OCI-LY1 (cell line): ENCODE data around the gene CYP4A22.
"Not testable (repeated sequence)": the region's sequence is repeated elsewhere in the genome, so short reads cannot be mapped to it uniquely, and the experiment has no call there.

ENCODE experiments used
- EZH2 ChIP-seq: fragments of 200-600 bp; sonication (generic), shearing (Covaris generic); IDR thresholded peaks from 2 replicates; pipeline ENCODE4 v1.8.0; 2017; ENCODE audit warnings: borderline replicate concordance, mixed run types, mild to moderate bottlenecking, antibody characterized with exemption, low read length, moderate library complexity, mixed read lengths
- TF ChIP-seq, protein P1 (sequence below): fragments of 200-600 bp; sonication (generic), shearing (Covaris generic); IDR thresholded peaks from 2 replicates; pipeline ENCODE4 v1.5.1; 2017; ENCODE audit warnings: mild to moderate bottlenecking, antibody characterized with exemption, low read length, moderate library complexity, mixed read lengths

DNA sequence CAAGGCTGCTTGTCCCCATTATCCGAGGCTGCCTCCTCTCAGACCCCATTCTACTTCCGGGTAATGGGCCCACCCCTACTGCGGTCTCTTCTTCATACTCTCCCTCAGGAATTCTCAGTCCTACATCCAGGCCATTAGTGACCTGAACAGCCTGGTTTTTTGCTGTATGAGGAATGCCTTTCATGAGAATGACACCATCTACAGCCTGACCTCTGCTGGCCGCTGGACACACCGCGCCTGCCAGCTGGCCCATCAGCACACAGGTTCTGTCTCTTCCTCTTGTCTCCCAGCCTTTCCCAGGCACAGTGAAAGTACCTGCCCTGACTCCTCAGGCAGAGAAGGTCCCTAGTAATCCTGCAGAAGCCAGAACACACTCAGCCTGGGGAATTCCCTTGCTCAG is 6.4 kb downstream of the CYP4A22 start:
- TF ChIP-seq, protein P1, sequence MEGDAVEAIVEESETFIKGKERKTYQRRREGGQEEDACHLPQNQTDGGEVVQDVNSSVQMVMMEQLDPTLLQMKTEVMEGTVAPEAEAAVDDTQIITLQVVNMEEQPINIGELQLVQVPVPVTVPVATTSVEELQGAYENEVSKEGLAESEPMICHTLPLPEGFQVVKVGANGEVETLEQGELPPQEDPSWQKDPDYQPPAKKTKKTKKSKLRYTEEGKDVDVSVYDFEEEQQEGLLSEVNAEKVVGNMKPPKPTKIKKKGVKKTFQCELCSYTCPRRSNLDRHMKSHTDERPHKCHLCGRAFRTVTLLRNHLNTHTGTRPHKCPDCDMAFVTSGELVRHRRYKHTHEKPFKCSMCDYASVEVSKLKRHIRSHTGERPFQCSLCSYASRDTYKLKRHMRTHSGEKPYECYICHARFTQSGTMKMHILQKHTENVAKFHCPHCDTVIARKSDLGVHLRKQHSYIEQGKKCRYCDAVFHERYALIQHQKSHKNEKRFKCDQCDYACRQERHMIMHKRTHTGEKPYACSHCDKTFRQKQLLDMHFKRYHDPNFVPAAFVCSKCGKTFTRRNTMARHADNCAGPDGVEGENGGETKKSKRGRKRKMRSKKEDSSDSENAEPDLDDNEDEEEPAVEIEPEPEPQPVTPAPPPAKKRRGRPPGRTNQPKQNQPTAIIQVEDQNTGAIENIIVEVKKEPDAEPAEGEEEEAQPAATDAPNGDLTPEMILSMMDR = peak; percentile 6; the same call in 1 of the 2 replicates
- TF ChIP-seq EZH2 = not testable (repeated sequence)
